COLO829 (cell line): Measurements from ENCODE around the gene SPATA31A6.
"Not testable (repeated sequence)": the region's sequence is repeated elsewhere in the genome, so short reads cannot be mapped to it uniquely, and the experiment has no call there.

ENCODE experiments used
- DNase-seq: peaks from one replicate; pipeline ENCODE4 v3.0.0; 2012; ENCODE audit warnings: low spot score

Gene SPATA31A6

GRCh38 chr9:42183359-42183758 is at the start of gene SPATA31A6:
SPATA31A6 (plus strand) TSS chr9:42183659; CDS start chr9:42183688, 29 bp downstream.
- not testable (repeated sequence) for DNase-seq

- not testable (repeated sequence) for DNase-seq
These were observed 23.2 kb upstream of the SPATA31A6 start for GRCh38 chr9:42160299-42160698.

- DNase-seq: peak; percentile 17
These were observed 36.4 kb downstream of the SPATA31A6 start for GRCh38 chr9:42219861-42220260.

GRCh38 chr9:42223230-42223629 is 39.8 kb downstream of the SPATA31A6 start:
- not testable (repeated sequence) for DNase-seq

- not testable (repeated sequence) for DNase-seq
These were observed 49.6 kb downstream of the SPATA31A6 start for GRCh38 chr9:42233031-42233430.

GRCh38 chr9:42234610-42235009 is 51.2 kb downstream of the SPATA31A6 start:
- DNase-seq: not testable (repeated sequence)

- not testable (repeated sequence) for DNase-seq
These were observed 52.0 kb downstream of the SPATA31A6 start for GRCh38 chr9:42235352-42235991.

GRCh38 chr9:42236097-42236496 is 52.6 kb downstream of the SPATA31A6 start:
- not testable (repeated sequence) for DNase-seq

GRCh38 chr9:42237381-42237780 is 53.9 kb downstream of the SPATA31A6 start:
- not testable (repeated sequence) for DNase-seq

GRCh38 chr9:42238862-42239261 is 55.4 kb downstream of the SPATA31A6 start:
- not testable (repeated sequence) for DNase-seq
